Activated B cell treated with CpG ODN at 0.5 μM for 24 hours (primary cell): ENCODE measurements around the gene CELA2B. TPM values are rescaled to one million over a fixed set of nuclear protein-coding genes. Genes with fewer than 3 reads are reported as not detected.

ENCODE experiments used
- ATAC-seq: fragments of 200-7000 bp; cut with Tn5 transposase; one replicate; pipeline ENCODE4 v1.10.0; 2021; ENCODE audit warnings: low read depth, mild to moderate bottlenecking, moderate library complexity
- CTCF ChIA-PET: fragments of 350-600 bp; sonication (Branson Sonifier 250); formaldehyde crosslinking; loops from one replicate; lab custom pipeline; 2021; ENCODE audit warnings: antibody characterized with exemption; lab: Charles Lee
- POLR2A ChIA-PET: fragments of 350-600 bp; sonication (Branson Sonifier 250); formaldehyde crosslinking; loops from one replicate; lab custom pipeline; 2021; ENCODE audit warnings: antibody characterized with exemption; lab: Charles Lee
- DNase-seq: peaks from one replicate; pipeline ENCODE4 v3.0.0; 2022
- H3K27ac Mint-ChIP-seq: one replicate; pipeline ENCODE4 v1.8.0; 2020; ENCODE audit warnings: mixed read lengths
- H3K27me3 Mint-ChIP-seq: one replicate; pipeline ENCODE4 v1.8.0; 2021; ENCODE audit warnings: mixed read lengths
- H3K36me3 Mint-ChIP-seq: one replicate; pipeline ENCODE4 v1.8.0; 2021; ENCODE audit warnings: low read depth, mixed read lengths
- H3K4me1 Mint-ChIP-seq: one replicate; pipeline ENCODE4 v1.8.0; 2021; ENCODE audit warnings: mixed read lengths
- H3K4me3 Mint-ChIP-seq: one replicate; pipeline ENCODE4 v1.8.0; 2020; ENCODE audit warnings: mild to moderate bottlenecking, mixed read lengths
- H3K9me3 Mint-ChIP-seq: one replicate; pipeline ENCODE4 v1.8.0; 2020; ENCODE audit warnings: mixed read lengths
- CTCF ChIP-seq: fragments of 200-600 bp; IDR thresholded peaks from one replicate; pipeline ENCODE4 v1.8.0; 2022; ENCODE audit warnings: antibody characterized with exemption, mild to moderate bottlenecking
- intact Hi-C: fragments of 100-400 bp; cut with micrococcal nuclease; formaldehyde crosslinking; loops from one replicate; pipeline ENCODE4 v1.15.1; 2024
- total RNA-seq: library from RNA; stranded (reverse); gene quantifications from 2 replicates; pipeline ENCODE4 v1.2.3, GENCODE V29; 2022

CELA2B gene
- total RNA-seq, 1 donor from 2014 or later = not detected

GRCh38 chr1:15446212-15446611 lies 29.7 kb upstream of the CELA2B start:
- CTCF ChIA-PET = no interaction called here
- intact Hi-C loops = no loop called here
- H3K27me3 Mint-ChIP-seq = peaks cover 27% of the 10 kb centered on the region
- no peaks in the 10 kb centered on the region for H3K9me3 Mint-ChIP-seq
- DNase-seq (no peak), ATAC-seq (no peak)
- POLR2A ChIA-PET = no interaction called here
- no peaks in the 10 kb centered on the region for H3K4me1 Mint-ChIP-seq
- no peak overlapping the region for H3K4me3 Mint-ChIP-seq
- H3K27ac Mint-ChIP-seq = no peak overlapping the region
- no peak for TF ChIP-seq CTCF
- H3K36me3 Mint-ChIP-seq = no peaks in the 10 kb centered on the region

GRCh38 chr1:15448877-15449462 lies 26.9 kb upstream of the CELA2B start:
- DNase-seq (no peak), ATAC-seq (no peak)
- Mint-ChIP-seq H3K4me3 (no peak overlapping the region), H3K27me3 (peaks cover 25% of the 10 kb centered on the region), H3K27ac (no peak overlapping the region), H3K4me1 (no peaks in the 10 kb centered on the region), H3K9me3 (no peaks in the 10 kb centered on the region), H3K36me3 (no peaks in the 10 kb centered on the region)
- POLR2A ChIA-PET = no interaction called here
- CTCF ChIA-PET = no interaction called here
- intact Hi-C loops = no loop called here
- no peak for TF ChIP-seq CTCF

- CTCF ChIA-PET = no interaction called here
Measured at GRCh38 chr1:15449567-15449966, 26.3 kb upstream of the CELA2B start.

GRCh38 chr1:15451014-15451722 lies 24.7 kb upstream of the CELA2B start:
- Mint-ChIP-seq H3K9me3 (no peaks in the 10 kb centered on the region), H3K27ac (no peak overlapping the region), H3K4me3 (no peak overlapping the region), H3K36me3 (no peaks in the 10 kb centered on the region), H3K27me3 (peaks cover 25% of the 10 kb centered on the region), H3K4me1 (no peaks in the 10 kb centered on the region)
- ChIA-PET CTCF (no interaction called here), POLR2A (no interaction called here)
- no peak for TF ChIP-seq CTCF
- intact Hi-C loops = no loop called here
- no peak for ATAC-seq
- no peak for DNase-seq

More at GRCh38 chr1:15449567-15449966, 26.3 kb upstream of the CELA2B start:
- no peaks in the 10 kb centered on the region for H3K4me1 Mint-ChIP-seq
- no peak for TF ChIP-seq CTCF
- H3K36me3 Mint-ChIP-seq = no peaks in the 10 kb centered on the region
- POLR2A ChIA-PET = no interaction called here
- H3K9me3 Mint-ChIP-seq = no peaks in the 10 kb centered on the region
- peaks cover 25% of the 10 kb centered on the region for H3K27me3 Mint-ChIP-seq
- intact Hi-C loops = no loop called here
- ATAC-seq (no peak), DNase-seq (no peak)
- H3K4me3 Mint-ChIP-seq = no peak overlapping the region
- H3K27ac Mint-ChIP-seq = no peak overlapping the region

- no peak for DNase-seq
- H3K27me3 Mint-ChIP-seq = peaks cover 27% of the 10 kb centered on the region
Measured at GRCh38 chr1:15452216-15452615, 23.7 kb upstream of the CELA2B start.

More at GRCh38 chr1:15452216-15452615, 23.7 kb upstream of the CELA2B start:
- Mint-ChIP-seq H3K4me3 (no peak overlapping the region), H3K9me3 (no peaks in the 10 kb centered on the region), H3K4me1 (no peaks in the 10 kb centered on the region), H3K36me3 (no peaks in the 10 kb centered on the region), H3K27ac (no peak overlapping the region)
- ATAC-seq = no peak
- no peak for TF ChIP-seq CTCF
- POLR2A ChIA-PET = no interaction called here
- intact Hi-C loops = no loop called here
- CTCF ChIA-PET = no interaction called here
